Choroid plexus epithelial cell (primary cell): ENCODE measurements around the gene MCC.
"Not testable (repeated sequence)": the region's sequence is repeated elsewhere in the genome, so short reads cannot be mapped to it uniquely, and the experiment has no call there.

Experiments
- DNase-seq: peaks from one replicate; pipeline ENCODE4 v3.0.0-alpha.2; 2010; ENCODE audit warnings: low read depth
- H3K4me3 ChIP-seq: 2 replicates; pipeline ENCODE4 v1.5.1; 2011; ENCODE audit warnings: low read depth, mild to moderate bottlenecking, control low read depth, low read length, moderate library complexity
- TF ChIP-seq, protein P1 (sequence below): conservative IDR thresholded peaks from 2 replicates; pipeline ENCODE4 v1.5.1; 2011; ENCODE audit warnings: low read depth, mild to moderate bottlenecking, control low read depth, inconsistent platforms, low read length, moderate library complexity

The MCC gene

DNA sequence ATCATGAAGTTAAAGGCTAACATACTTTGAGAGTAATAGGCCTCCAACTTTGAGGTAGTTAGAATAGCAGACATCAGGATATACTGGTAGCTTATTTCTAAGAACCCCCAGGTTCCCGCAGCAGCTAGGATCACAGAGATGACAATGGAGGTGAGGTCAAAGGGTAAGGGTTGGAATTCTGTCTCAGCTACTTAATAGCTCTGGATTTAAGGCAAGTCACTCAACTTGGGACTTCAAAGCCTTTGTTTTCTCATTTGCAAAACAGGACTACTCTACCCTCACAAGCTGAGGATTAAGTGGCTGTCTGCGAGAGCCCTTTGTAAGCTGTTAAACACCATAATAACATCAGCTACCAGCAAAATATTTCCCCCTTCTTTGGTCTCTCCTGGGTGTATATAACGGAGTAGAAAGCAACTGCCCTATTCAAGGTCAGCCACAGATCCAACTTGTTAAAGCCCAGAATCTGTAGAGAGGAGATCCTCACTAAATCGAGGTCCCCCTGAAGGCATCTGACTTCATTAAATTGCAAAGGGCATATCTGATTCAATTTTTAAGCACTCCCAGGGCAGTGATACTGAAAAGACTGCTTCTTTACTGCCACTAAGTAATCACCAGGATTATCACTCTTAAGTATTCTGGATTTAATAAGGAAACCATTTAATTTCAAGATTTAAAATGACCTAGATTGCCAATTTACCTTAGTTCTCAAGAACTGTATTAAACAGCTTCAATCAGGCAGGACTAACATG lies 407.0 kb downstream of the MCC start:
- TF ChIP-seq, protein P1, sequence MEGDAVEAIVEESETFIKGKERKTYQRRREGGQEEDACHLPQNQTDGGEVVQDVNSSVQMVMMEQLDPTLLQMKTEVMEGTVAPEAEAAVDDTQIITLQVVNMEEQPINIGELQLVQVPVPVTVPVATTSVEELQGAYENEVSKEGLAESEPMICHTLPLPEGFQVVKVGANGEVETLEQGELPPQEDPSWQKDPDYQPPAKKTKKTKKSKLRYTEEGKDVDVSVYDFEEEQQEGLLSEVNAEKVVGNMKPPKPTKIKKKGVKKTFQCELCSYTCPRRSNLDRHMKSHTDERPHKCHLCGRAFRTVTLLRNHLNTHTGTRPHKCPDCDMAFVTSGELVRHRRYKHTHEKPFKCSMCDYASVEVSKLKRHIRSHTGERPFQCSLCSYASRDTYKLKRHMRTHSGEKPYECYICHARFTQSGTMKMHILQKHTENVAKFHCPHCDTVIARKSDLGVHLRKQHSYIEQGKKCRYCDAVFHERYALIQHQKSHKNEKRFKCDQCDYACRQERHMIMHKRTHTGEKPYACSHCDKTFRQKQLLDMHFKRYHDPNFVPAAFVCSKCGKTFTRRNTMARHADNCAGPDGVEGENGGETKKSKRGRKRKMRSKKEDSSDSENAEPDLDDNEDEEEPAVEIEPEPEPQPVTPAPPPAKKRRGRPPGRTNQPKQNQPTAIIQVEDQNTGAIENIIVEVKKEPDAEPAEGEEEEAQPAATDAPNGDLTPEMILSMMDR, result no peak
- DNase-seq, result no peak
- H3K4me3 ChIP-seq, result no peak overlapping the region

DNA sequence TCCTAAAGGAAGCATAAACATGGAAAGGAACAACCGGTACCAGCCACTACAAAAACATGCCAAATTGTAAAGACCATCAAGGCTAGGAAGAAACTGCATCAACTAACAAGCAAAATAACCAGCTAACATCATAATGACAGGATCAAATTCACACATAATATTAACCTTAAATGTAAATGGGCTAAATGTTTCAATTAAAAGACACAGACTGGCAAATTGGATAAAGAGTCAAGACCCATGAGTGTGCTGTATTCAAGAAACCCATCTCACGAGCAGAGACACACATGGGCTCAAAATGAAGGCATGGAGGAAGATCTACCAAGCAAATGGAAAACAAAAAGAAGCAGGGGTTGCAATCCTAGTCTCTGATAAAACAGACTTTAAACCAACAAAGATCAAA lies 411.6 kb downstream of the MCC start:
- H3K4me3 ChIP-seq, DNase-seq: not testable (repeated sequence)

DNA sequence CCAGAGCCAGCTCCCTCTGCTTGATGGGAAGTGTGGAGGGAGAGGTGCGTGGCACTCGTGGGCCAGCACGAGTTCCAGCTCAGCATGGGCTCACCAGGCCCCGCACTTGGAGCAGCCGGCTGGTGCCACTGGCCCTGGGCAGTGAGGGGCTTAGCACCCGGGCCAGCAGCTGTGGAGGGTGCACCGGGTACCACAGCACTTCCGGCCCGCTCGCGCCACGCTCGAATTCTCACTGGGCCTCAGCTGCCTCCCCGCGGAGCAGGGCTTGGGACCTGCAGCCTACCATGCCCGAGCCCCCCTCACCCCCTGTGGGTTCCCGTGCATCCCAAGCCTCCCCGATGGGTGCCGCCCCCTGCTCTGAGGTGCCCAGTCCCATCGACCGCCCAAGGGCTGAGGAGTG lies 413.2 kb downstream of the MCC start:
- TF ChIP-seq, protein P1, result no peak
- no peak for DNase-seq

GRCh38 chr5:113073629-113074034 lies 414.6 kb downstream of the MCC start:
- not testable (repeated sequence) for DNase-seq, H3K4me3 ChIP-seq

More for the DNA sequence above, 413.2 kb downstream of the MCC start:
- no peak overlapping the region for H3K4me3 ChIP-seq

GRCh38 chr5:113071401-113071800 lies 416.9 kb downstream of the MCC start:
- no peak for DNase-seq
- TF ChIP-seq, protein P1, result no peak

GRCh38 chr5:113070901-113071300 lies 417.4 kb downstream of the MCC start:
- TF ChIP-seq, protein P1, result no peak
- H3K4me3 ChIP-seq, result no peak overlapping the region
- no peak for DNase-seq

More at GRCh38 chr5:113071401-113071800, 416.9 kb downstream of the MCC start:
- no peak overlapping the region for H3K4me3 ChIP-seq

GRCh38 chr5:113068559-113068958 lies 419.7 kb downstream of the MCC start:
- H3K4me3 ChIP-seq, result no peak overlapping the region
- DNase-seq, result no peak
- TF ChIP-seq, protein P1, result no peak

GRCh38 chr5:113067635-113068344 lies 420.5 kb downstream of the MCC start:
- peak; percentile 60 for DNase-seq
- H3K4me3 ChIP-seq, result no peak overlapping the region
- TF ChIP-seq, protein P1, result no peak
